ENCODE results near the gene GARNL3. TPM values are rescaled to one million over a fixed set of nuclear protein-coding genes. Genes with fewer than 3 reads are reported as not detected.

Gene GARNL3
- total and polyA plus RNA-seq, 8 donors, result 0.76 to 35.8 (median 7.5) TPM

- Histone ChIP-seq H3K4me3 (no peak overlapping the region), H3K27me3 (no peaks in the 10 kb centered on the region), H3K4me1 (peaks cover 0 to 25% (median 5%) of the 10 kb centered on the region in 4 donors), H3K27ac (no peak overlapping the region), H3K9me3 (no peaks in the 10 kb centered on the region), H3K36me3 (no peaks in the 10 kb centered on the region)
- WGBS, 5 donors, result 72 to 88% (median 79%) methylated on average over 2 of the region's 2 CpGs
- DNase-seq, result no peak
- intact Hi-C loops (cut with DNase I; ENCODE audit: low total_unique reads), result no loop called here
- TF ChIP-seq POLR2AphosphoS5 (IDR thresholded peaks at IDR 0.05), result no peak
- no peak for TF ChIP-seq CTCF (IDR thresholded peaks at IDR 0.05)
- no peak for TF ChIP-seq POLR2A (IDR thresholded peaks at IDR 0.05)
- no peak for TF ChIP-seq EP300 (IDR thresholded peaks at IDR 0.05)
These were observed 13.8 kb downstream of the GARNL3 start for GRCh38 chr9:127278372-127278771.

- Histone ChIP-seq H3K4me3 (no peak overlapping the region), H3K27ac (no peak overlapping the region), H3K9me3 (no peaks in the 10 kb centered on the region), H3K27me3 (no peaks in the 10 kb centered on the region), H3K4me1 (peaks cover 0 to 25% (median 5%) of the 10 kb centered on the region in 4 donors), H3K36me3 (no peaks in the 10 kb centered on the region)
- TF ChIP-seq POLR2A (IDR thresholded peaks at IDR 0.05) (no peak), POLR2AphosphoS5 (IDR thresholded peaks at IDR 0.05) (no peak), EP300 (IDR thresholded peaks at IDR 0.05) (no peak), CTCF (IDR thresholded peaks at IDR 0.05) (no peak)
- peak in 1 of 2 donors; percentile 50 for DNase-seq
- intact Hi-C loops (cut with DNase I; ENCODE audit: low total_unique reads), result no loop called here
- WGBS, 5 donors, result 67 to 81% (median 68%) methylated on average over 3 of the region's 3 CpGs
These were observed 15.2 kb downstream of the GARNL3 start for GRCh38 chr9:127279717-127280285.

GRCh38 chr9:127280880-127281660, 16.5 kb downstream of the GARNL3 start:
- no peak overlapping the region for H3K27ac ChIP-seq
- intact Hi-C loops (cut with DNase I; ENCODE audit: low total_unique reads), result no loop called here
- peaks cover 0 to 25% (median 5%) of the 10 kb centered on the region in 4 donors for H3K4me1 ChIP-seq
- TF ChIP-seq POLR2A (IDR thresholded peaks at IDR 0.05), result no peak
- no peak for TF ChIP-seq EP300 (IDR thresholded peaks at IDR 0.05)
- no peak for TF ChIP-seq POLR2AphosphoS5 (IDR thresholded peaks at IDR 0.05)
- no peak for TF ChIP-seq CTCF (IDR thresholded peaks at IDR 0.05)
- WGBS, 5 donors, result 87 to 94% (median 90%) methylated on average over 8 of the region's 8 CpGs
- no peaks in the 10 kb centered on the region for H3K36me3 ChIP-seq
- no peak overlapping the region for H3K4me3 ChIP-seq
- no peaks in the 10 kb centered on the region for H3K27me3 ChIP-seq
- no peaks in the 10 kb centered on the region for H3K9me3 ChIP-seq
- DNase-seq, result no peak

DNA sequence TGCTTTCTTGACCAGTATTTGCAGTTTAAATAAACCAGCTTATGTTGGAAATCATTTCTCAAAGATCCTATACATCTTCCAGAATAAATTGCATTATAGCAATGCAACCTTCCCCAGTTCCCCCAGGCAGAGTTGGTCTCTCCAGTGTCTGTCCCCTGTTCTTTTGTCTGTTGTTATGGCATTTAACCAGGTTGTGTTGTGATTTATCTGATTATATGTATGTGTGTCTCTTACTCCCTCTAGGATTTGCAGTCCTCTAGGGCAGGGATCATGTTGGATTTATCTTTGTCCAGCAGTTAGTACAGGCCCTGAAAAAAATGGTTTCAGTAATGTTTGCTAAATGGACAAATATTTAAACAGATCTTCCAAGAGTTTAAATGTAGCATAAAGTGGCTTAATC, 17.3 kb downstream of the GARNL3 start:
- no peak overlapping the region for H3K27ac ChIP-seq

More for the DNA sequence above, 17.3 kb downstream of the GARNL3 start:
- H3K4me3 ChIP-seq, result no peak overlapping the region
- H3K4me1 ChIP-seq, result peaks cover 0 to 22% (median 4%) of the 10 kb centered on the region in 4 donors
- H3K36me3 ChIP-seq, result no peaks in the 10 kb centered on the region
- H3K9me3 ChIP-seq, result no peaks in the 10 kb centered on the region
- intact Hi-C loops (cut with DNase I; ENCODE audit: low total_unique reads), result no loop called here
- TF ChIP-seq EP300 (IDR thresholded peaks at IDR 0.05) (no peak), CTCF (IDR thresholded peaks at IDR 0.05) (no peak)
- no peak for DNase-seq
- no peaks in the 10 kb centered on the region for H3K27me3 ChIP-seq
